ENCODE results near the gene POU2F1. TPM values are rescaled to one million over a fixed set of nuclear protein-coding genes. Genes with fewer than 3 reads are reported as not detected.

The POU2F1 gene
- polyA plus RNA-seq, 1 donor (not counting 4 experiments of a cell fraction or from before 2014, with no cell fraction given) = 3.2 TPM

- H2AFZ ChIP-seq (ENCODE audit: control insufficient read depth, low read length) = no peak overlapping the region
- dilution Hi-C loops (cut with MboI; ENCODE audit: extremely low pct_ligation_motif_present, low sequenced_read_pairs) = no loop called here
- no peaks in the 10 kb centered on the region for H3K4me1 ChIP-seq (ENCODE audit: control insufficient read depth, extremely low read depth, insufficient read depth, low read length)
- FAIRE-seq (no peak), DNase-seq (ENCODE audit: low read depth, low spot score) (no peak)
- no peak overlapping the region for H3K4me2 ChIP-seq (ENCODE audit: control insufficient read depth, extremely low read depth, insufficient read depth, low read depth, low read length)
- H3K4me3 ChIP-seq (ENCODE audit: control insufficient read depth in 2 of 3, extremely low read depth in 1 of 3, insufficient read depth in 2 of 3, low read depth in 1 of 3, low read length in 3 of 3) = no peak overlapping the region
- no peak for TF ChIP-seq CTCF (optimal IDR thresholded peaks at IDR 0.05 in 1 of 3, IDR thresholded peaks at IDR 0.05 in 1 of 3, conservative IDR thresholded peaks at IDR 0.05 in 1 of 3; ENCODE audit: extremely low read depth in 1 of 3, insufficient read depth in 2 of 3, low read length in 3 of 3)
- TF ChIP-seq EZH2 (IDR thresholded peaks at IDR 0.05; ENCODE audit: low read length) = no peak
- no peak overlapping the region for H3K27ac ChIP-seq (ENCODE audit: control insufficient read depth, insufficient read depth, low read length)
- H3K79me2 ChIP-seq (ENCODE audit: control insufficient read depth, insufficient read depth, low read length) = peaks cover 9% of the 10 kb centered on the region
- no peak overlapping the region for H3K9ac ChIP-seq (ENCODE audit: control insufficient read depth, extremely low read depth, insufficient read depth, low read length)
- no peaks in the 10 kb centered on the region for H3K27me3 ChIP-seq (ENCODE audit: control insufficient read depth, extremely low read depth, insufficient read depth, low read length)
- H3K9me1 ChIP-seq (ENCODE audit: control insufficient read depth, extremely low read depth, insufficient read depth, low read length) = no peaks in the 10 kb centered on the region
- H3K36me3 ChIP-seq (ENCODE audit: control insufficient read depth in 2 of 2, extremely low read depth in 1 of 2, insufficient read depth in 2 of 2, low read length in 2 of 2) = no peaks in the 10 kb centered on the region
- no peaks in the 10 kb centered on the region for H4K20me1 ChIP-seq (ENCODE audit: control insufficient read depth, extremely low read depth, insufficient read depth, low read length)
- no peaks in the 10 kb centered on the region for H3K9me3 ChIP-seq (ENCODE audit: control insufficient read depth, low read depth, low read length)
These were observed 47.7 kb downstream of the POU2F1 start for GRCh38 chr1:167268347-167268787.

GRCh38 chr1:167270349-167271092 lies 49.8 kb downstream of the POU2F1 start:
- Histone ChIP-seq H3K9me1 (ENCODE audit: control insufficient read depth, extremely low read depth, insufficient read depth, low read length) (no peaks in the 10 kb centered on the region), H3K4me3 (ENCODE audit: control insufficient read depth in 2 of 3, extremely low read depth in 1 of 3, insufficient read depth in 2 of 3, low read depth in 1 of 3, low read length in 3 of 3) (no peak overlapping the region), H3K9ac (ENCODE audit: control insufficient read depth, extremely low read depth, insufficient read depth, low read length) (no peak overlapping the region), H2AFZ (ENCODE audit: control insufficient read depth, low read length) (no peak overlapping the region), H3K9me3 (ENCODE audit: control insufficient read depth, low read depth, low read length) (no peaks in the 10 kb centered on the region), H3K27me3 (ENCODE audit: control insufficient read depth, extremely low read depth, insufficient read depth, low read length) (no peaks in the 10 kb centered on the region), H3K27ac (ENCODE audit: control insufficient read depth, insufficient read depth, low read length) (no peak overlapping the region), H3K4me1 (ENCODE audit: control insufficient read depth, extremely low read depth, insufficient read depth, low read length) (no peaks in the 10 kb centered on the region), H3K36me3 (ENCODE audit: control insufficient read depth in 2 of 2, extremely low read depth in 1 of 2, insufficient read depth in 2 of 2, low read length in 2 of 2) (no peaks in the 10 kb centered on the region), H4K20me1 (ENCODE audit: control insufficient read depth, extremely low read depth, insufficient read depth, low read length) (no peaks in the 10 kb centered on the region), H3K79me2 (ENCODE audit: control insufficient read depth, insufficient read depth, low read length) (peaks cover 9% of the 10 kb centered on the region), H3K4me2 (ENCODE audit: control insufficient read depth, extremely low read depth, insufficient read depth, low read depth, low read length) (no peak overlapping the region)
- DNase-seq (ENCODE audit: low read depth, low spot score) (no peak), FAIRE-seq (no peak)
- dilution Hi-C loops (cut with MboI; ENCODE audit: extremely low pct_ligation_motif_present, low sequenced_read_pairs) = no loop called here
- TF ChIP-seq EZH2 (IDR thresholded peaks at IDR 0.05; ENCODE audit: low read length) = no peak
- no peak for TF ChIP-seq CTCF (optimal IDR thresholded peaks at IDR 0.05 in 1 of 3, IDR thresholded peaks at IDR 0.05 in 1 of 3, conservative IDR thresholded peaks at IDR 0.05 in 1 of 3; ENCODE audit: extremely low read depth in 1 of 3, insufficient read depth in 2 of 3, low read length in 3 of 3)
